PC-3 (cell line): ENCODE data around the gene ICAM2. TPM values are rescaled to one million over a fixed set of nuclear protein-coding genes. Genes with fewer than 3 reads are reported as not detected.

Experiments
- ATAC-seq: fragments of 200-7000 bp; cut with Tn5 transposase; 2 replicates; pipeline ENCODE4 v1.9.1; 2020; ENCODE audit warnings: mild to moderate bottlenecking, moderate library complexity
- BruUV-seq: library from RNA; stranded (reverse); fragments of 400-500 nt; replicated peaks from 2 replicates; lab custom pipeline; 2021; lab: Mats Ljungman, UMichigan
- CTCF ChIA-PET: fragments of 300-600 bp; sonication (Branson Sonifier 250); formaldehyde crosslinking; loops from one replicate; lab custom pipeline; 2022; ENCODE audit warnings: antibody characterized with exemption; lab: Charles Lee
- POLR2A ChIA-PET: fragments of 300-600 bp; sonication (Branson Sonifier 250); formaldehyde crosslinking; loops from one replicate; lab custom pipeline; 2022; ENCODE audit warnings: antibody characterized with exemption; ENCODE audit not compliant: unreplicated experiment; lab: Charles Lee
- DNase-seq: peaks from one replicate; pipeline ENCODE4 v3.0.0-alpha.2; 2015
- H2AFZ ChIP-seq: fragments of 300-600 bp; sonication (generic); 2 replicates; pipeline ENCODE4 v1.6.0; 2016; ENCODE audit warnings: antibody characterized with exemption, low read length
- H3F3A ChIP-seq: fragments of 300-600 bp; sonication (generic); one replicate; pipeline ENCODE4 v1.6.0; 2017; ENCODE audit warnings: antibody characterized with exemption, low read length, control low read depth, mild to moderate bottlenecking; ENCODE audit not compliant: unreplicated experiment
- H3K27ac ChIP-seq: fragments of 300-600 bp; sonication (generic); 2 replicates; pipeline ENCODE4 v1.5.1; 2016; ENCODE audit warnings: mild to moderate bottlenecking, low read length
- H3K27me3 ChIP-seq: fragments of 300-600 bp; sonication (generic); 2 replicates; pipeline ENCODE4 v1.6.1; 2016; ENCODE audit warnings: low read length, mixed read lengths
- H3K36me3 ChIP-seq: fragments of 300-600 bp; sonication (generic); 2 replicates; pipeline ENCODE4 v1.6.1; 2016; ENCODE audit warnings: low read depth, mixed run types, low read length, mixed read lengths
- H3K4me1 ChIP-seq: fragments of 300-600 bp; sonication (generic); 2 replicates; pipeline ENCODE4 v1.5.1; 2016; ENCODE audit warnings: low read length; ENCODE audit not compliant: insufficient read depth
- H3K4me2 ChIP-seq: fragments of 300-600 bp; sonication (generic); 2 replicates; pipeline ENCODE4 v1.6.0; 2016; ENCODE audit warnings: low read length
- H3K4me3 ChIP-seq: fragments of 300-600 bp; sonication (generic); 2 replicates; pipeline ENCODE4 v1.5.1; 2016; ENCODE audit warnings: mild to moderate bottlenecking, low read length, mixed read lengths
- H3K79me2 ChIP-seq: fragments of 300-600 bp; sonication (generic); 2 replicates; pipeline ENCODE4 v1.6.1; 2017; ENCODE audit warnings: low read length, mixed read lengths
- H3K9ac ChIP-seq: fragments of 300-600 bp; sonication (generic); 2 replicates; pipeline ENCODE4 v1.6.0; 2016; ENCODE audit warnings: mild to moderate bottlenecking, low read length
- H3K9me2 ChIP-seq: fragments of 300-600 bp; sonication (generic); replicated peaks from 2 replicates; pipeline ENCODE4 v1.6.1; 2016; ENCODE audit warnings: mixed run types, low read length, mixed read lengths
- H3K9me3 ChIP-seq: fragments of 300-600 bp; sonication (generic); 2 replicates; pipeline ENCODE4 v1.6.1; 2016; ENCODE audit warnings: low read length, mixed read lengths
- H4K20me1 ChIP-seq: fragments of 300-600 bp; sonication (generic); 2 replicates; pipeline ENCODE4 v1.6.1; 2016; ENCODE audit warnings: low read length, mixed read lengths
- CTCF ChIP-seq: fragments of 300-600 bp; sonication (generic); conservative IDR thresholded peaks from 2 replicates; pipeline ENCODE4 v1.5.1; 2017; ENCODE audit warnings: antibody characterized with exemption, low read depth, mild to moderate bottlenecking, low read length
- EZH2 ChIP-seq: fragments of 300-600 bp; sonication (generic); IDR thresholded peaks from one replicate; pipeline ENCODE4 v1.6.1; 2017; ENCODE audit warnings: antibody characterized with exemption, mild to moderate bottlenecking, low read length; ENCODE audit not compliant: unreplicated experiment
- EZH2phosphoT487 ChIP-seq: fragments of 300-600 bp; sonication (generic); IDR thresholded peaks from 2 replicates; pipeline ENCODE4 v1.6.1; 2018; ENCODE audit warnings: mild to moderate bottlenecking, antibody characterized with exemption, low read length, borderline replicate concordance
- intact Hi-C: fragments of 100-400 bp; cut with micrococcal nuclease; formaldehyde crosslinking; loops from 2 replicates; pipeline ENCODE4 v1.9.0; 2023
- total RNA-seq: library from RNA; depleted of rRNA; stranded (reverse); fragments of >200 nt; gene quantifications from 2 replicates; pipeline ENCODE4 v1.2.3, GENCODE V29; 2014

Gene ICAM2
- total RNA-seq, 1 experiment from 2014 or later = not detected

GRCh38 chr17:64051153-64051552, 30.7 kb upstream of the ICAM2 start:
- POLR2A ChIA-PET = no interaction called here
- Histone ChIP-seq H3K4me3 (no peak overlapping the region), H3K9ac (no peak overlapping the region), H3K4me2 (no peak overlapping the region), H2AFZ (no peak overlapping the region), H3K79me2 (no peaks in the 10 kb centered on the region), H3K27me3 (no peaks in the 10 kb centered on the region), H3K36me3 (peaks cover 8% of the 10 kb centered on the region; the same call in 1 of the 2 replicates), H3K4me1 (no peaks in the 10 kb centered on the region), H3K9me2 (no peaks in the 10 kb centered on the region), H3K9me3 (no peaks in the 10 kb centered on the region), H3K27ac (no peak overlapping the region), H4K20me1 (no peaks in the 10 kb centered on the region), H3F3A (no peaks in the 10 kb centered on the region)
- CTCF ChIA-PET = no interaction called here
- DNase-seq = no peak
- TF ChIP-seq EZH2phosphoT487 (no peak), EZH2 (no peak)
- no TSS peak for BruUV-seq
- no peak for ATAC-seq
- intact Hi-C loops = no loop called here

- intact Hi-C loops = no loop called here
- H3K4me2 ChIP-seq = no peak overlapping the region
- H2AFZ ChIP-seq = no peak overlapping the region
- no peak overlapping the region for H3K27ac ChIP-seq
- no peaks in the 10 kb centered on the region for H4K20me1 ChIP-seq
- no peaks in the 10 kb centered on the region for H3K4me1 ChIP-seq
- TF ChIP-seq CTCF (no peak), EZH2phosphoT487 (no peak), EZH2 (no peak)
- no peak for DNase-seq
- POLR2A ChIA-PET = no interaction called here
- peaks cover 12% of the 10 kb centered on the region; the same call in 1 of the 2 replicates for H3K36me3 ChIP-seq
- no peak for ATAC-seq
- no peaks in the 10 kb centered on the region for H3F3A ChIP-seq
- CTCF ChIA-PET = no interaction called here
- no peak overlapping the region for H3K9ac ChIP-seq
- no peaks in the 10 kb centered on the region for H3K27me3 ChIP-seq
- no peaks in the 10 kb centered on the region for H3K9me2 ChIP-seq
- no peak overlapping the region for H3K4me3 ChIP-seq
- H3K79me2 ChIP-seq = no peaks in the 10 kb centered on the region
- no TSS peak for BruUV-seq
- no peaks in the 10 kb centered on the region for H3K9me3 ChIP-seq
Measured at GRCh38 chr17:64048805-64049204, 28.4 kb upstream of the ICAM2 start.

- peaks cover 10% of the 10 kb centered on the region; the same call in 1 of the 2 replicates for H3K36me3 ChIP-seq
- TF ChIP-seq EZH2phosphoT487 (no peak), EZH2 (no peak), CTCF (no peak)
- POLR2A ChIA-PET = no interaction called here
- H3F3A ChIP-seq = no peaks in the 10 kb centered on the region
- no peaks in the 10 kb centered on the region for H3K4me1 ChIP-seq
- no peaks in the 10 kb centered on the region for H3K79me2 ChIP-seq
- no peak overlapping the region for H3K9ac ChIP-seq
- no peaks in the 10 kb centered on the region for H3K9me2 ChIP-seq
- CTCF ChIA-PET = no interaction called here
- H3K4me2 ChIP-seq = no peak overlapping the region
- no peaks in the 10 kb centered on the region for H3K9me3 ChIP-seq
- no peak overlapping the region for H2AFZ ChIP-seq
- BruUV-seq = no TSS peak
- H4K20me1 ChIP-seq = no peaks in the 10 kb centered on the region
- no peak overlapping the region for H3K4me3 ChIP-seq
- no peaks in the 10 kb centered on the region for H3K27me3 ChIP-seq
- no peak for DNase-seq
- intact Hi-C loops = no loop called here
- no peak for ATAC-seq
- no peak overlapping the region for H3K27ac ChIP-seq
Measured at GRCh38 chr17:64045176-64045575, 24.7 kb upstream of the ICAM2 start.
